Activated T-cell treated with anti-CD3 and anti-CD28 coated beads, Interleukin-2, amount 50 U/mL, for 4 hours (primary cell): ENCODE measurements around the gene PROCA1. TPM values are rescaled to one million over a fixed set of nuclear protein-coding genes. Genes with fewer than 3 reads are reported as not detected.

Experiments
- ATAC-seq, 2 donors: fragments of 200-7000 bp; cut with Tn5 transposase; one replicate each; pipeline ENCODE4 v1.10.0; 2021
- DNase-seq: peaks from one replicate; pipeline ENCODE4 v3.0.0-alpha.2; 2020
- H3K27me3 Mint-ChIP-seq: one replicate; pipeline ENCODE4 v1.8.0; 2021; ENCODE audit warnings: low read depth, mixed read lengths
- H3K36me3 Mint-ChIP-seq: one replicate; pipeline ENCODE4 v1.8.0; 2022; ENCODE audit warnings: mixed read lengths; ENCODE audit not compliant: insufficient read depth
- H3K4me1 Mint-ChIP-seq: one replicate; pipeline ENCODE4 v1.8.0; 2021; ENCODE audit warnings: low read depth, mixed read lengths
- H3K4me3 Mint-ChIP-seq: one replicate; pipeline ENCODE4 v1.8.0; 2021; ENCODE audit warnings: mild to moderate bottlenecking, moderate library complexity, mixed read lengths
- H3K9me3 Mint-ChIP-seq: one replicate; pipeline ENCODE4 v1.8.0; 2021; ENCODE audit warnings: mixed read lengths
- total RNA-seq, 3 donors: library from RNA; stranded (reverse); gene quantifications; one replicate each; pipeline ENCODE4 v1.2.1, GENCODE V29; 2021

Gene PROCA1
- total RNA-seq, 3 donors from 2014 or later, result 0.83 to 1.2 (median 1.1) TPM

DNA sequence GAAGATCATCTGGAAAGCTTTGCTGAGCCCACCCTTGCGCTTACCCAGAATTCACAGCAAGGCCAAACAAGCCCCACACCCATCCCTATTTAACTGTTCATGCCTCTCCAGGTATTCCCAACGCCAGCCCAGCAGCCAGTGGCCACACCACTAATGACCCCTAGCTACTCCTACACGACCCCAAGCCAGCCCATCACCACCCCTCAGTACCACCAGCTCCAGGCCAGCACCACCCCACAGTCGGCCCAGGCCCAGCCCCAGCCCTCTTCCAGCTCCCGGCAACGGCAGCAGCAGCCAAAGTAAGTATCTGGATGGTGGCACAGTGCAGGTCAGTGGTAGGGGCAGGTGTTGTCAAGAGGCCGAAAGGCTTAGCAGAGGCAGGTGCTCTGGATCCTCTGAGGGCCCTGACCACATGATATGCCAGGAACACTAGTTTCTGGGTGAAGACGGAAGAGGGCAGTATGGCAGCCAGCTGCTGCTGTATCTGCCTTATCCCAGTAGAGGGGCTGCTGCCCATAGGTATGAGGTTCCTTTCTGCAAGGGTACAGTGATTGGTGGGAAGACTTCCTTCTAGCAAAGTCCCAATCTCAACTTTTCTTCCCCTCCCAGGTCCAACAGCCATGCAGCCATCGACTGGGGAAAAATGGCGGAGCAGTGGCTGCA lies 10.7 kb downstream of the PROCA1 start:
- no peak for ATAC-seq
- H3K4me1 Mint-ChIP-seq, result peaks cover 1% of the 10 kb centered on the region
- DNase-seq, result no peak
- H3K9me3 Mint-ChIP-seq, result no peaks in the 10 kb centered on the region
- H3K36me3 Mint-ChIP-seq, result peaks cover 31% of the 10 kb centered on the region
- no peaks in the 10 kb centered on the region for H3K27me3 Mint-ChIP-seq
- no peak overlapping the region for H3K4me3 Mint-ChIP-seq

DNA sequence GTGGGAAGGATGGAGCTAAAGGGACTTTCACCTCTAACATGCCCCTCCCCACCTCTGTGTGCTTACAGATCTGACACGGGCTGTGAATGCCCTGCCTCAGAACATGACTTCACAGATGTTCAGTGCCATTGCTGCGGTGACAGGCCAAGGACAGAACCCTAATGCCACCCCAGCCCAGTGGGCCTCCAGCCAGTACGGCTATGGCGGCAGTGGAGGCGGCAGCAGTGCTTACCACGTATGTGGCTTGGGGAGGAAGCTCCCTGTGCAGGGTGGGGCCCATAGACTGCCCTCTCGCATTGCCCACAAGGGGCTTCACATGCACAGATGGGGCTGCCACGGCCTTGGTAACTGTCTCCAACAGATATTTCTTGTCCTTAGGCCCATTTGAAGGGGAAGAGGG lies 11.4 kb downstream of the PROCA1 start:
- Mint-ChIP-seq H3K4me3 (no peak overlapping the region), H3K36me3 (peaks cover 33% of the 10 kb centered on the region), H3K27me3 (no peaks in the 10 kb centered on the region), H3K4me1 (peaks cover 1% of the 10 kb centered on the region), H3K9me3 (no peaks in the 10 kb centered on the region)
- DNase-seq (no peak), ATAC-seq (no peak)

DNA sequence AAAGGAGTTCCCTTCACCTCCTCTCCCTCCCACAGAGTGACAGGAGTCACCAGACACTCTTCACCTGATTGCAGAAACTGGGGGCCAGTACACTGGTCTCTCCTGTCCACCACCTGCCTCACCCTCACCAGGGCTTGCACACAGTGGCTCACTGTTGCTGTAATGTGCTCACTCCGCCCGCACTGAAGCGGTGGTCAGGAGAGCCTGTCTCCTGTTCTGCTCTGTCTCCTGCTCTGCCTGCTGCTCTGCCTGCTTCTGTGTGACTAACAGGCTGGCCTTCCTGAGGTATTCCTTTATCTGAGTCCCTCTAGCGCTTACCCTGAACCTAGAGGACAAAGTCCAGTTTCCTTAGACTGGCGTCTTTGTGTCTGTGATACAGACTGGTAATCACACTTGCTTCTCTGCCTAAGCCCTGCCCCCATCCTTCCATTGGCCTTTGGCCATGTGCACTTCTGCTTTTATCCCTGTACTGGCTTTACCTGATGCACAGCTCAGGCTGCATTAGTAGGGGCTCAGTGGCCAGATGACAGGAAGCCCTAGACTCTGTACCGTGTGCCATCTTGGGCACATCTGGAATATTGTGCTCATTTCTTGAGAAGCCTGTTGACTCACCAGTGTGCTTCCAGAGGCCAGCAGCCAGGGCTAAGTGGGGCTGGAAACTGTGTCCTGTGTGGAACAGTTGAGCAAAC lies 13.3 kb downstream of the PROCA1 start:
- no peaks in the 10 kb centered on the region for H3K27me3 Mint-ChIP-seq
- DNase-seq (no peak), ATAC-seq (no peak)
- H3K9me3 Mint-ChIP-seq, result no peaks in the 10 kb centered on the region
- H3K4me1 Mint-ChIP-seq, result peaks cover 1% of the 10 kb centered on the region
- no peak overlapping the region for H3K4me3 Mint-ChIP-seq
- H3K36me3 Mint-ChIP-seq, result peaks cover 35% of the 10 kb centered on the region

DNA sequence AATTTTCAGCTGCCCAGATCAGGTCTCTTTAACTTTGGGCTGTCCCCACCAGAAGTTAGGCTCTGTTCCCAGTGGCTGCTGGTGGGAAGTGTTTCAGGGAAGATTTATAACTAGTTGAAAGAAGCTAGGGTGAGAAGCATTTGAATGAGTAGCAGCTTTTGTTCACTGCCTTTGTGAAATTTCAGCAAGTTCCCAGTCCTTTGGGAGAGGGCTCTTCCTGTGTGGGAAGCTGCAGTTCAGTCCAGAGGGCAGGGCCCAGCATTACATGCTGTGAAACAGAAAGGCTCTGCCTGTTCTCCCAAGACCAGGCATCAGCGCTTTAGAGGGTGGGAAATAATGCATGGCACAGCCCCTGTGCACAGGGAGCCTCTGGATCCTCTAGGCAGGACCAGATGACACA lies 17.8 kb downstream of the PROCA1 start:
- H3K9me3 Mint-ChIP-seq, result no peaks in the 10 kb centered on the region
- H3K4me3 Mint-ChIP-seq, result no peak overlapping the region
- ATAC-seq, result no peak
- DNase-seq, result no peak
- H3K27me3 Mint-ChIP-seq, result no peaks in the 10 kb centered on the region
- H3K4me1 Mint-ChIP-seq, result peaks cover 1% of the 10 kb centered on the region
- peaks cover 44% of the 10 kb centered on the region for H3K36me3 Mint-ChIP-seq

DNA sequence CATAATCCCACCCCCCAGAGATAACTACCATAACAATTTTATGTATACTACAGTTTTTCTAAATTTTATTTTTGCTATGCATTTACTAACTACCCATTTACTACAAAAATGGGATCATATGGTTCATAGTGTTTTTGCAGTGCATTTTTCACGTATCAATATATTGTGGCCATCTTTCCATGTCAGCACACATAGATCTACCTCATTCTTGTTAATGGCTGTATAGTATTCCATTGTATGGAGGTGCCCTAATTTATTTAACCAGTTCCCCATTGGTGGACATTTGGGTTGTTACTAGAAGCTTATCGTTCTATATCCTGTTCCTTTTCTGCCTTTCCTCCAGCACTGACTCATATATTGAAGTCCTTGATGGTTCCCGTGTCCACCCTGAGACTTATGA lies 22.7 kb downstream of the PROCA1 start:
- ATAC-seq (no peak), DNase-seq (no peak)
- Mint-ChIP-seq H3K4me1 (no peaks in the 10 kb centered on the region), H3K4me3 (no peak overlapping the region), H3K27me3 (no peaks in the 10 kb centered on the region), H3K36me3 (peaks cover 59% of the 10 kb centered on the region), H3K9me3 (no peaks in the 10 kb centered on the region)

DNA sequence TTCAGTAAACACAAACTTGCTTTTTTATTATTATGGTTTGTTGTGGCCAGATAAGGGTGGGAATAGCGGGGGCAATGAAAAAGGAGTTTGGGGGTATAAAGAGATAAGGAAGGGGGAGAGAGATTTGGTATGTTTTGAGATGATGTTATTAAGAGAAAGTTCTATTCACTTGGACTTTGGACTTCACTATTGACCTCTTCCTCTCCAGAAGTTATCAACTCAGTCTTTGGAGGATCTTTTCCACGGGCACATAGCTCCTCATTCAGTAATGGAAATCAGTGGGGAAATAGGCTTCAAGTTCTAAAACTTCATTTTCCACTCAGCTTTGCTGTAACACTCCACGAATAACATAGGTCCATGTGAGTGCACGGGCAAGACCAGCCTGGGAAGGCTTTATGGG lies 23.2 kb downstream of the PROCA1 start:
- Mint-ChIP-seq H3K9me3 (no peaks in the 10 kb centered on the region), H3K36me3 (peaks cover 59% of the 10 kb centered on the region), H3K4me3 (no peak overlapping the region), H3K4me1 (no peaks in the 10 kb centered on the region), H3K27me3 (no peaks in the 10 kb centered on the region)
- no peak for ATAC-seq
- DNase-seq, result no peak

DNA sequence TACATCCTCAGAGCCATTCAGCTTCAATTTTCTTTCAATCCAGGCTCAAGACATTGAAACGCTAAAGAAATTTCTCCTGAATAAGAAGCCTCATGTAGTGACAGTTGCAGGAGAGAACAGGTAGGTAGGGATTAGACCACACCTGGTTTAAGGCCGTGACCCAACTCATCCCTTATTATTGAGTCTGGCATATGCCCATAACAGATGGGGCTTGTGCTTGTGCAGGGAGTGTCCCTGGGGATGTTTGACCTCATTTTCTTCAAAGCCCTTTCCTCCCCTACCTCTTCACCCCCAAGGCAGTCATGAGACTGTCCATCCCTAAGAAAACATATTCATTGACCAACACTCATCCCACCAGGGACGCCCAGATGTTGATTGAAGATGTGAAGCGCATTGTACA lies 25.4 kb downstream of the PROCA1 start:
- H3K9me3 Mint-ChIP-seq, result no peaks in the 10 kb centered on the region
- no peaks in the 10 kb centered on the region for H3K27me3 Mint-ChIP-seq
- H3K4me3 Mint-ChIP-seq, result no peak overlapping the region
- DNase-seq (no peak), ATAC-seq (no peak)
- no peaks in the 10 kb centered on the region for H3K4me1 Mint-ChIP-seq
- peaks cover 68% of the 10 kb centered on the region for H3K36me3 Mint-ChIP-seq

DNA sequence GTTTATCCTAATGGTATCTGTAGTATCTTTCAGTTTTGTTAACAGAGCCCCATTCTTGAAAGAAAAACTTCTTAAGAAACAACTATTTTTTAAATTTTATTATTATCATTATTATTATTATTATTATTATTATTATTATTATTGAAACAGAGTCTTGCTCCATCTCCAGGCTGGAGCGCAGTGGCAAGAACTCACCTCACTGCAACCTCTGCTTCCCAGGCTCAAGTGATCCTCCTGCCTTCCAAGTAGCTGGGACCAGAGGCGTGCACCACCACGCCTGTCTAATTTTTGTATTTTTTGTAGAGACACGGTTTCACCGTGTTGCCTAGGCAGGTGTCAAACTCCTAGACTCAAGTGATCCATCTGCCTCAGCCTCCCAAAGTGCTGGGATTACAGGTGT lies 26.3 kb downstream of the PROCA1 start:
- ATAC-seq (no peak), DNase-seq (no peak)
- no peak overlapping the region for H3K4me3 Mint-ChIP-seq
- peaks cover 67% of the 10 kb centered on the region for H3K36me3 Mint-ChIP-seq
- no peaks in the 10 kb centered on the region for H3K27me3 Mint-ChIP-seq
- H3K4me1 Mint-ChIP-seq, result no peaks in the 10 kb centered on the region
- H3K9me3 Mint-ChIP-seq, result no peaks in the 10 kb centered on the region

DNA sequence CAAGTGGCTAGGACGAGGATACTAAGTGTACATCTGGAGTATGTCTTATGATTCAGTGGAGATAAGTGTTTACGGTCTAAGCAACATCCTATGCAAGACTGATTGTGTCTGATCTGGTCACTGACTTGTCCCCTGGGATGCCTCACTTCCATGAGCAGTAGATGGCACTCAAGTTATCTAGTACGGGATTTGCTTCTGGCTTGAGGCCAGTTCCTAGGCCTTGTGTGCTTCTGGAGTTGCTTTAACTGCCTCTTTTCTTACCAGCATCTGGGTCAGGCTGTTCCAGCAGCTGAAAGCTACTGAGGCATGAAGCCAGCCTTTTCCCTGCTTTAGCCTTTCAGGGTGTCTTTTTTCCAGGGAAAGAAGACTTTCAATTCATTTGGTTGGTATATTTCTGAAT lies 26.7 kb downstream of the PROCA1 start:
- no peaks in the 10 kb centered on the region for H3K27me3 Mint-ChIP-seq
- DNase-seq (no peak), ATAC-seq (no peak)
- H3K4me3 Mint-ChIP-seq, result no peak overlapping the region
- H3K9me3 Mint-ChIP-seq, result no peaks in the 10 kb centered on the region
- H3K36me3 Mint-ChIP-seq, result peaks cover 65% of the 10 kb centered on the region
- H3K4me1 Mint-ChIP-seq, result no peaks in the 10 kb centered on the region

DNA sequence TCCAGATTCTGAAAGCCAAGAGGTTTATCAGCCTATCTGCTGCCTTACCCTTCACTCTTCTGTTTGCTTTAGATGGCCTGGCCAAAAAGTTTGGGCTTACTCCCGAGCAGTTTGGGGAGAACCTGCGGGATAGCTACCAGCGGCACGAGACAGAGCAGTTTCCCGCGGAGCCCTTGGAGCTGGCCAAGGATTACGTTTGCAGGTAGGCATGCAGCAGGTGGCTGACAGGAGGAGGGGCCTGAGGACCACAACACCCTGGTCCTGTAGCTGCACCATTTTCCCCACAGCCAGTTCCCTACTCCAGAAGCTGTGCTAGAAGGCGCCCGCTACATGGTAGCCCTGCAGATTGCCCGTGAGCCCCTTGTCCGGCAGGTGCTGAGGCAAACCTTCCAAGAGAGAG lies 29.0 kb downstream of the PROCA1 start:
- DNase-seq (no peak), ATAC-seq (no peak)
- Mint-ChIP-seq H3K4me1 (no peaks in the 10 kb centered on the region), H3K27me3 (no peaks in the 10 kb centered on the region), H3K9me3 (no peaks in the 10 kb centered on the region), H3K36me3 (peaks cover 52% of the 10 kb centered on the region), H3K4me3 (no peak overlapping the region)

DNA sequence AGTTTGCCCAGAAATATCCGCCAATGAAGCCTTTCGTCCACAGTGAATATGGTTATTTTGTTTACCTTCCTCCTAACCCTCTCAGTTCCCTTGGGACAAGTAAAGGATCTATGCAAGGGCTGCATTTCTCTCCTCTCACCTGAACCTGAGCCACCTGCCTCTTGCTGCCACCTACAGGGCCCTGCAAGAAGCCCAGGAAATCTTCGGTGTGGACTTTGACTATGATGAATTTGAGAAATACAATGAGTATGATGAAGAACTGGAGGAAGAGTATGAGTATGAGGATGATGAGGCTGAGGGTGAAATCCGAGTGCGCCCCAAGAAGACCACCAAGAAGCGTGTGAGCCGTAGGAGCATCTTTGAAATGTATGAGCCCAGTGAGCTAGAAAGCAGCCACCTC lies 35.7 kb downstream of the PROCA1 start:
- Mint-ChIP-seq H3K4me1 (no peaks in the 10 kb centered on the region), H3K27me3 (no peaks in the 10 kb centered on the region), H3K36me3 (peaks cover 44% of the 10 kb centered on the region), H3K4me3 (no peak overlapping the region), H3K9me3 (no peaks in the 10 kb centered on the region)
- ATAC-seq (no peak), DNase-seq (no peak)

DNA sequence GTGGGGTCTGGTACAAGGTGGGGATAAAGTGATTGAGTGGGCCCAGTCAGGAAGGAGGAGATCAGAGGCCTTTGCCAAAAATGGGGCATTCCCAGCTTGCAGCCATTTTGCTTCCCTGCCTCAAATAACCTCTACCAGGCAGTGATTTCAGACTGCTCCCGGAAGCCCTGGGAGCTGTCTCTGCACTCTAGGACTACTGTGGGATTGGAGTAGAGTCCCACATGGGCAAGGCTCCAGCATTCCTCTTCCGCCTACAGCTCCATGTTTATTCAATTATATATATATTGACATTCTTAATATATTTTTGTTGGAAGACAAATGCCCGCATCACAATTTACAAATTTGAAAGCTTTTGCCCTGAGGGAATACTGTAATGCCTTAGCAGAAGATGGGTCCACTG lies 36.2 kb downstream of the PROCA1 start:
- H3K4me1 Mint-ChIP-seq, result no peaks in the 10 kb centered on the region
- H3K9me3 Mint-ChIP-seq, result no peaks in the 10 kb centered on the region
- DNase-seq (no peak), ATAC-seq (no peak)
- H3K36me3 Mint-ChIP-seq, result peaks cover 45% of the 10 kb centered on the region
- H3K4me3 Mint-ChIP-seq, result no peak overlapping the region
- H3K27me3 Mint-ChIP-seq, result no peaks in the 10 kb centered on the region

DNA sequence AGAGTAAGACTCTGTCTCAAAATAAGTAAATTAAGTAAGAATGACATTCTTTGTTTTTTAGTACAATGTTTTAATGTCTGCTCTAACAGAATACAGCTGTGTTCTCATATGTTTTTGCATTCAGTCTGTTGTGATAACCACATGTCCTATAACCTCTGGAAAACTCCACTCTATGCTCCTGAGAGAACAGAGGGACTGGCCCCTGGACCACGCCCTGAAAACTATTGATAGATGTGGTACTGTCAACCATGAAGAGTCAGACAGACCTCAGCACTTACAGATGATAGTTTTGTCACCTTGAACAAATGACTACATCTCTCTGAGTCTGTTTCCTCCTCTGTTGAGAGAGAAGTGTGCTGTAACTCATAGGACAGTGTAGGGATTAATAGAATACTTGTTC lies 41.8 kb downstream of the PROCA1 start:
- H3K4me1 Mint-ChIP-seq, result peaks cover 24% of the 10 kb centered on the region
- H3K4me3 Mint-ChIP-seq, result no peak overlapping the region
- no peak for DNase-seq
- peaks cover 45% of the 10 kb centered on the region for H3K36me3 Mint-ChIP-seq
- no peaks in the 10 kb centered on the region for H3K9me3 Mint-ChIP-seq
- ATAC-seq, result no peak
- no peaks in the 10 kb centered on the region for H3K27me3 Mint-ChIP-seq

DNA sequence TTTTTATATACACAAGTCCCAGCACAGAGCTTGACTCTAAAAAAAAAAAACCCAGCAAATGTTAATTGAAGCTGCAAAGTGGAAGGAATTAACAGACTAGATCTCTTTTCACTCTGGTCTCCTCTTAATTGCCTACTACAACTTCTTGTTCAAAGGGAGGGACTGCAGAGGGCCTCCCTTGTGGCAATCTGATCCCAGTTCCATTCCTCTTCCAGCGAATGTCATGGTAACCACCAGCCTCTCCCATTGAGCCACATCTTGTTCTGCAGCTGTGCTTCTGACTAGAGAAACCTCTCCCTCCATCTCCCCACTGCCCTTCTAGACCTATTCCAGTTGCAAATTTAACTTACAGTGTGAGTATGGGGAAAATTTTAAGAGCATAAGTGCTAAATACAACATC lies 43.8 kb downstream of the PROCA1 start:
- peaks cover 43% of the 10 kb centered on the region for H3K4me1 Mint-ChIP-seq
- DNase-seq, result no peak
- H3K36me3 Mint-ChIP-seq, result peaks cover 40% of the 10 kb centered on the region
- ATAC-seq, result no peak
- H3K4me3 Mint-ChIP-seq, result no peak overlapping the region
- H3K9me3 Mint-ChIP-seq, result no peaks in the 10 kb centered on the region
- no peaks in the 10 kb centered on the region for H3K27me3 Mint-ChIP-seq

DNA sequence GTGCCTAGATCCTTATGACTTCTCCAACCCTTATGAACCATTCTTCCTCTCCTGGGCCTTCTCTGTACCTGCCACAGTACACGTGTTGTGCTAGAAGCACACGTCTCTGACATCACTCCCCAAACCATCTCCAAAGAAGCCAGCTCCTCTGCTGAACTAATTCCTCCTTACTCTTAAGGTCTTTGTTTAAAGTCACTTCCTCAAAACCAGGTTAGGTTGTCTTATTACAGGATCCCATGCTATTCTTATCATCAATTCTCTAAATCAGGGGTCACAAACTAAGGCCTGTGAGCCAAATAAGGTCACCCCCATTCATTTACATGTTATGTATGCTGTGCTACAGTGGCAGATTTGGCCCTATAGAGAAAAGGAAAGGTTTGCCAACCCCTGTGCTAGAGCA lies 45.7 kb downstream of the PROCA1 start:
- Mint-ChIP-seq H3K4me1 (peaks cover 49% of the 10 kb centered on the region), H3K36me3 (peaks cover 34% of the 10 kb centered on the region), H3K4me3 (no peak overlapping the region), H3K9me3 (no peaks in the 10 kb centered on the region), H3K27me3 (no peaks in the 10 kb centered on the region)
- no peak for DNase-seq
- ATAC-seq, result no peak
